Measurements from ENCODE around the gene SH3PXD2A. TPM values are rescaled to one million over a fixed set of nuclear protein-coding genes. Genes with fewer than 3 reads are reported as not detected.
"Not testable (repeated sequence)": the region's sequence is repeated elsewhere in the genome, so short reads cannot be mapped to it uniquely, and the experiment has no call there.

The SH3PXD2A gene
- total RNA-seq, 1 donor from 2014 or later: 2.3 TPM

GRCh38 chr10:103665162-103665889 is 190.1 kb downstream of the SH3PXD2A start:
- Histone ChIP-seq H3F3A (ENCODE audit: low read depth) (no peaks in the 10 kb centered on the region), H4K20me1 (ENCODE audit: low read depth) (no peaks in the 10 kb centered on the region), H3K36me3 (no peaks in the 10 kb centered on the region), H3K4me1 (peaks cover 32% of the 10 kb centered on the region), H3K4me2 (no peak overlapping the region), H2AFZ (replicated peaks) (no peak overlapping the region), H3K27me3 (no peaks in the 10 kb centered on the region), H3K9ac (no peak overlapping the region), H3K9me3 (ENCODE audit: low read depth) (no peaks in the 10 kb centered on the region), H3K27ac (no peak overlapping the region), H3K4me3 (no peak overlapping the region), H3K79me2 (ENCODE audit: low read depth) (no peaks in the 10 kb centered on the region)
- no peak for DNase-seq (ENCODE audit: low spot score)
- no peak overlapping the region for H3K4me3 Mint-ChIP-seq
- H3K36me3 Mint-ChIP-seq: peaks cover 2% of the 10 kb centered on the region
- no peaks in the 10 kb centered on the region for H3K9me3 Mint-ChIP-seq
- H3K4me1 Mint-ChIP-seq: peaks cover 24% of the 10 kb centered on the region
- TF ChIP-seq CTCF (IDR thresholded peaks at IDR 0.05): no peak
- TF ChIP-seq EZH2phosphoT487 (IDR thresholded peaks at IDR 0.05): no peak
- no peak for TF ChIP-seq EZH2 (IDR thresholded peaks at IDR 0.05)
- no peaks in the 10 kb centered on the region for H3K27me3 Mint-ChIP-seq (ENCODE audit: insufficient read depth, low read depth)
- peak overlapping the region; percentile 48 for H3K27ac Mint-ChIP-seq

- no peaks in the 10 kb centered on the region for H3K27me3 Mint-ChIP-seq (ENCODE audit: insufficient read depth, low read depth)
- H3K27me3 ChIP-seq: no peaks in the 10 kb centered on the region
- H3K36me3 ChIP-seq: no peaks in the 10 kb centered on the region
- H3K4me1 ChIP-seq: peaks cover 39% of the 10 kb centered on the region
- no peaks in the 10 kb centered on the region for H3K9me3 ChIP-seq (ENCODE audit: low read depth)
- TF ChIP-seq EZH2phosphoT487 (IDR thresholded peaks at IDR 0.05) (no peak), CTCF (IDR thresholded peaks at IDR 0.05) (no peak), EZH2 (IDR thresholded peaks at IDR 0.05) (no peak)
- no peak overlapping the region for H3K27ac Mint-ChIP-seq
- no peak for DNase-seq (ENCODE audit: low spot score)
- peaks cover 2% of the 10 kb centered on the region for H3K36me3 Mint-ChIP-seq
- no peak overlapping the region for H2AFZ ChIP-seq (replicated peaks)
- no peak overlapping the region for H3K4me3 Mint-ChIP-seq
- no peaks in the 10 kb centered on the region for H4K20me1 ChIP-seq (ENCODE audit: low read depth)
- H3K4me2 ChIP-seq: no peak overlapping the region
- peaks cover 11% of the 10 kb centered on the region for H3K4me1 Mint-ChIP-seq
- no peak overlapping the region for H3K4me3 ChIP-seq
- no peaks in the 10 kb centered on the region for H3K79me2 ChIP-seq (ENCODE audit: low read depth)
- H3F3A ChIP-seq (ENCODE audit: low read depth): no peaks in the 10 kb centered on the region
- no peak overlapping the region for H3K27ac ChIP-seq
- no peaks in the 10 kb centered on the region for H3K9me3 Mint-ChIP-seq
- no peak overlapping the region for H3K9ac ChIP-seq
These were observed 191.6 kb downstream of the SH3PXD2A start for GRCh38 chr10:103663802-103664201.

GRCh38 chr10:103663236-103663635 is 192.1 kb downstream of the SH3PXD2A start:
- Histone ChIP-seq H3K4me3 (no peak overlapping the region), H3F3A (ENCODE audit: low read depth) (no peaks in the 10 kb centered on the region), H3K4me1 (peaks cover 34% of the 10 kb centered on the region), H3K36me3 (no peaks in the 10 kb centered on the region), H3K27me3 (no peaks in the 10 kb centered on the region), H3K27ac (no peak overlapping the region), H3K79me2 (ENCODE audit: low read depth) (no peaks in the 10 kb centered on the region), H3K9ac (no peak overlapping the region), H3K9me3 (ENCODE audit: low read depth) (no peaks in the 10 kb centered on the region), H2AFZ (replicated peaks) (no peak overlapping the region), H3K4me2 (no peak overlapping the region), H4K20me1 (ENCODE audit: low read depth) (no peaks in the 10 kb centered on the region)
- Mint-ChIP-seq H3K4me1 (peaks cover 12% of the 10 kb centered on the region), H3K27ac (no peak overlapping the region), H3K27me3 (ENCODE audit: insufficient read depth, low read depth) (no peaks in the 10 kb centered on the region), H3K9me3 (peaks cover 2% of the 10 kb centered on the region), H3K36me3 (peaks cover 6% of the 10 kb centered on the region), H3K4me3 (no peak overlapping the region)
- TF ChIP-seq CTCF (IDR thresholded peaks at IDR 0.05): no peak
- TF ChIP-seq EZH2 (IDR thresholded peaks at IDR 0.05): no peak
- TF ChIP-seq EZH2phosphoT487 (IDR thresholded peaks at IDR 0.05): no peak
- DNase-seq (ENCODE audit: low spot score): no peak

- not testable (repeated sequence) for H4K20me1 ChIP-seq (ENCODE audit: low read depth); H3K9me3 ChIP-seq (ENCODE audit: low read depth); H3K4me3 ChIP-seq; H3K36me3 ChIP-seq; DNase-seq (ENCODE audit: low spot score); H3K36me3 Mint-ChIP-seq; H2AFZ ChIP-seq (replicated peaks); H3K27me3 ChIP-seq; H3K9ac ChIP-seq; H3K27me3 Mint-ChIP-seq (ENCODE audit: insufficient read depth, low read depth); H3K4me2 ChIP-seq; H3K4me3 Mint-ChIP-seq; H3K27ac ChIP-seq; H3K79me2 ChIP-seq (ENCODE audit: low read depth); H3F3A ChIP-seq (ENCODE audit: low read depth); H3K9me3 Mint-ChIP-seq; H3K27ac Mint-ChIP-seq
- H3K4me1 Mint-ChIP-seq: peaks cover 12% of the 10 kb centered on the region
- H3K4me1 ChIP-seq: peaks cover 33% of the 10 kb centered on the region
These were observed 192.7 kb downstream of the SH3PXD2A start for GRCh38 chr10:103662704-103663103.

Data from neural progenitor cell (in vitro differentiated cells).